Right lung (tissue), 5 donors: ENCODE results near the gene ARHGAP28. TPM values are rescaled to one million over a fixed set of nuclear protein-coding genes. Genes with fewer than 3 reads are reported as not detected.

Source experiments
- DNase-seq, 2 donors: peaks; one replicate each; pipeline ENCODE4 v3.0.0-alpha.2; 2013
- polyA plus RNA-seq, 5 donors: library from polyadenylated mRNA; unstranded; fragments of 120-200 nt; gene quantifications; one replicate each; pipeline versions ENCODE4 v1.2.1 to v1.2.3, GENCODE V29; 2013; ENCODE audit warnings: inconsistent platforms in 1 of 5, low replicate concordance in 1 of 5; ENCODE audit not compliant: insufficient read length in 5 of 5, insufficient read depth in 1 of 5

Gene ARHGAP28
- polyA plus RNA-seq, 5 donors: 144 to 304 (median 225) TPM

DNA sequence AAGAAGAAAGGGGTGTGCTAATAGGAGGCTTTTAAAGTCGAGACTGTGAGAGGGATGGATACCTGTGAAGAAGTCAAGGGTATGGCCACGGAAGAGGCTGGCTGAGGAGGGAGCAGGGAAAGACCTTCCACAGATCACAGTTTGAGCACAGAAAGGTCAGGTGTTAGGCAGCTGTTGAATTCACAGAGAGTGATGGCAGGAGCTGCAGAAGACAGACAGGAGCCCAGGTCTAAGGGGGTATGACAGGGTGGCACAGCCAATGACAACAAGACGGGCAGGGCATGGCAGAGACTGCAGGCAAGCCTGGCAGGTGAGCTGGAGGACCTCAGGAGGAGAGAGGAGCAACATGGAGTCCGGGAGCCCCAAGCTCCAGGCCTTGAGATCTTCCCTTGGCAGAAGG, 225.0 kb downstream of the ARHGAP28 start:
- no peak for DNase-seq

DNA sequence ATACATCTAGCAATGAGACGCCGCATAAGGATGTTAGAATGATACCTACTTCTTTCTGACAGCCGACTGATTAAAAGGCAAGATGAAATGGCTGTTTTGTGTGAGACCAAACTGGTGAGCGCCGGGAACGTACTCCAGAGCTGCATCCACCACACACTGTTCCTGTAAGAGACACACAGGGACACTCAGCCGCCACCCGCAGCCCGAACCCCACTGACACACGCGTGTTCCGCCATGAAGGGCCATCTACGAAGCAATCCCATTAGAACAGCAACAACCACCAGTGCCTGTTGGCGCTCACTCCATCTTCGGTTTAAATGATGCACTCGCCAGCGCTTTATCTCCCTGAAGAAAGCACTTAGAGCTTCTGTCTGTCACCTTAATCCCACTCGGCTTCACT, 225.8 kb downstream of the ARHGAP28 start:
- no peak for DNase-seq

DNA sequence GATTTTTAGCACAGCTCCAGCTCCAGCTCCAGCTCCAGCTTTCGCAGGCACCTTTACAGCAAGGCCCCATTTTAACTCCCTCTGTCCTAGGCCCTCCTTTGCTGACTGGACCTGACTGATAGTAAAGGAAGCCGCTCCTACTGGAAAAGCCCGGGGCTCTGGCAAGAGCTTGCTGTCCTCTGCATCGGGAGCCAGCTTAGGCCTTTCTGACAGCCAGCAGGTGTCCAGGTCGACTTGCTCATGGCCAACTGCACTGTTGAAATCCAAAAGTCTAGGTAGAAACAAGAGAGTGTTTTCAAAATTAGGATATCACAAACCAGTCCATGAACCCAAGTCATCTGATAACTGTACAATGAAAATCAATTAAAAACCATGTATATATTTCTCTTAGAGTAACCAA, 227.0 kb downstream of the ARHGAP28 start:
- no peak for DNase-seq

DNA sequence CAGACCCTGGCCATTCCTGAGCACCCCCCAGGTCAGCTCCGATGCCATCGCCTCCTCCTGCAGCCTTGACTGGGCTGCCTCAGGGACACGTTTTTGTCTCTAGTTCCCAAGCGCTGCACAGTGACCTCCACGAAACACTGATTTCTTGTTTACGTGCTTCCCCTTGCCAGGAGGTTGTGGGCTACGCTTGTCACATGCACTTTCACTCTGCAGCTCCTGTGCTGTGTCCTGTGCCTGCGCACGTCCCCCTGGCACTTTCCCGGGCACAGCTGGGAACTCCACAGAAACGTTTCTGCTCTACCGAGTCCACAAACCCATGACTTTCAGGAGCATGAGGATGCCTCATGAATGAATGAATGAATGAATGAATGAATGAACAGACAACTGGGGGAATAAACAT, 227.5 kb downstream of the ARHGAP28 start:
- no peak for DNase-seq

- DNase-seq: no peak
Measured at GRCh38 chr18:6959110-6959509, 229.6 kb downstream of the ARHGAP28 start.

- no peak for DNase-seq
Measured at GRCh38 chr18:6960124-6960523, 230.6 kb downstream of the ARHGAP28 start.

- DNase-seq: no peak
Measured at GRCh38 chr18:6960656-6961055, 231.1 kb downstream of the ARHGAP28 start.

DNA sequence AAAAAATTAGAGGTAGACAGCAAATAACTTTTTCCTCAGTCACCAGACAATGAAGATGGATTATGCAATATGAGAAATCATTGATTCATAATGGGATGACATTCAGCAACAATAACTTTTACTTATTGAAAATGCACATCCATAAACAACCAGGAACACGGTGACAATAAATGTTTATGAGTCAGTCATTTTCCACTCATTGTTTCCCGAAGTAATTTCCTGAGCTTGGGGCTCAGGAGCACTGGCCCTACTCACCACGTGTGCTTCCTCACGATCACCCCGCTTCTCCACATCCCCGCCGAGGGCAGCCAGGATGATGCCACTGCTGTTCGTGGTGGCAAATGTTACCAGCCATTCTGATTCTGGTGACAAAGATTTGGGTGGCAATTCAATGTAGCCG, 231.8 kb downstream of the ARHGAP28 start:
- DNase-seq: no peak

GRCh38 chr18:6962571-6963451, 233.3 kb downstream of the ARHGAP28 start:
- DNase-seq: no peak

DNA sequence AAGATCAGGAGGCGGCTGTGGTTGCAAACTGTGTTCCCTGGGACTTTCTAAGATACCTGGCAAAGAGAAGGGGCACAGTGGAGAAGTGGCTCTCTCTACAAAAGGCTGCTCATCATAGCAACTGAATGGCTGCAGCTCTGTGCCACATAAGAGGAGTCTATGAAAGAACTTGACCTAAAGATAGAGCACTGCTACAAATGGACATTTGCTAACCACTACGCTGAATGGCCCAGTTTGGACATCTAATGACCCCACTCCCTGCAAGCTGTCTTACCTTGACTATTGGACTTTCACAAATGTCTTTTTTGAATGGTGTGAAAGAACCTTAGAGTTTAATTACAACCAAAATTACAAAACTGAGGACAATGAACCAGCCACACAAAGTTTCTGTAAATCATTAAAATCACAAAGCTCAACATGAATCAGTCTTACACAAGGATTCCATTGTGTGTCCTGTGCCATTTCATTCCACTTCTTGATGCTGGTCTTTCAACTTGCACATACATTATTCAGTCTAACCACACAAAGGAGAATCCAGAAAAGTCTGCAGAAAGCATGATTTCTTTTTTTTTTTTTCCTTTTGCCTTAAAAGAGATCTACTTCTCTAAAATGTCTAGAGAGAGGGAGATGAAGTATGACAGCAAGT, 234.1 kb downstream of the ARHGAP28 start:
- no peak for DNase-seq
